ENCODE measurements around the gene BEND6.
A peak's percentile ranks its signal among the peaks of the same experiment; 100 is the strongest.

BEND6 gene

GRCh38 chr6:56949925-56950495 is 4.9 kb upstream of the BEND6 start:
- H4K20me1 ChIP-seq (ENCODE audit: insufficient read depth, low read length), result no peaks in the 10 kb centered on the region
- no peak overlapping the region for H3K27ac ChIP-seq (ENCODE audit: low read length)
- no peak overlapping the region for H3K4me2 ChIP-seq (ENCODE audit: low read length)
- no peak overlapping the region for H2AFZ ChIP-seq (ENCODE audit: low read depth, low read length)
- no peak overlapping the region for H3K9ac ChIP-seq (ENCODE audit: low read length)
- H3K36me3 ChIP-seq (replicated peaks; ENCODE audit: low read depth, low read length), result no peaks in the 10 kb centered on the region
- no peak overlapping the region for H3K4me3 ChIP-seq (ENCODE audit: low read length)
- peaks cover 10% of the 10 kb centered on the region; the same call in 1 of the 2 replicates for H3K4me1 ChIP-seq (ENCODE audit: low read length)
- TF ChIP-seq EZH2phosphoT487 (IDR thresholded peaks at IDR 0.05; ENCODE audit: low read depth), result no peak
- no peak for TF ChIP-seq CTCF (IDR thresholded peaks at IDR 0.05; ENCODE audit: low read depth, low read length)
- H3K27me3 ChIP-seq (ENCODE audit: low read depth, low read length), result peaks cover 14% of the 10 kb centered on the region; the same call in 1 of the 2 replicates
- H3K9me3 ChIP-seq (ENCODE audit: insufficient read depth, low read length), result no peaks in the 10 kb centered on the region
- no peaks in the 10 kb centered on the region for H3K79me2 ChIP-seq (ENCODE audit: low read length)

- H3K27ac ChIP-seq (ENCODE audit: low read length), result no peak overlapping the region
- H3K36me3 ChIP-seq (replicated peaks; ENCODE audit: low read depth, low read length), result no peaks in the 10 kb centered on the region
- peaks cover 14% of the 10 kb centered on the region for H3K4me1 ChIP-seq (ENCODE audit: low read length)
- TF ChIP-seq CTCF (IDR thresholded peaks at IDR 0.05; ENCODE audit: low read depth, low read length) (no peak), EZH2phosphoT487 (IDR thresholded peaks at IDR 0.05; ENCODE audit: low read depth) (no peak)
- H3K9ac ChIP-seq (ENCODE audit: low read length), result no peak overlapping the region
- peaks cover 14% of the 10 kb centered on the region for H3K27me3 ChIP-seq (ENCODE audit: low read depth, low read length)
- no peaks in the 10 kb centered on the region for H3K79me2 ChIP-seq (ENCODE audit: low read length)
- H3K4me2 ChIP-seq (ENCODE audit: low read length), result no peak overlapping the region
- H3K4me3 ChIP-seq (ENCODE audit: low read length), result no peak overlapping the region
- H3K9me3 ChIP-seq (ENCODE audit: insufficient read depth, low read length), result no peaks in the 10 kb centered on the region
- no peaks in the 10 kb centered on the region for H4K20me1 ChIP-seq (ENCODE audit: insufficient read depth, low read length)
- no peak overlapping the region for H2AFZ ChIP-seq (ENCODE audit: low read depth, low read length)
Measured at GRCh38 chr6:56951049-56951831, 3.7 kb upstream of the BEND6 start.

- Histone ChIP-seq H3K9ac (ENCODE audit: low read length) (no peak overlapping the region), H3K4me1 (ENCODE audit: low read length) (peaks cover 15% of the 10 kb centered on the region), H3K27ac (ENCODE audit: low read length) (no peak overlapping the region), H3K4me3 (ENCODE audit: low read length) (peak overlapping the region; percentile 61), H3K27me3 (ENCODE audit: low read depth, low read length) (peaks cover 23% of the 10 kb centered on the region), H3K9me3 (ENCODE audit: insufficient read depth, low read length) (no peaks in the 10 kb centered on the region), H2AFZ (ENCODE audit: low read depth, low read length) (no peak overlapping the region), H3K79me2 (ENCODE audit: low read length) (no peaks in the 10 kb centered on the region), H3K36me3 (replicated peaks; ENCODE audit: low read depth, low read length) (no peaks in the 10 kb centered on the region), H4K20me1 (ENCODE audit: insufficient read depth, low read length) (no peaks in the 10 kb centered on the region), H3K4me2 (ENCODE audit: low read length) (peak overlapping the region; percentile 44)
- TF ChIP-seq EZH2phosphoT487 (IDR thresholded peaks at IDR 0.05; ENCODE audit: low read depth) (no peak), CTCF (IDR thresholded peaks at IDR 0.05; ENCODE audit: low read depth, low read length) (no peak)
Measured at GRCh38 chr6:56953597-56954402, 1.1 kb upstream of the BEND6 start.
